ENCODE measurements around the gene DCDC2C.

Gene DCDC2C

DNA sequence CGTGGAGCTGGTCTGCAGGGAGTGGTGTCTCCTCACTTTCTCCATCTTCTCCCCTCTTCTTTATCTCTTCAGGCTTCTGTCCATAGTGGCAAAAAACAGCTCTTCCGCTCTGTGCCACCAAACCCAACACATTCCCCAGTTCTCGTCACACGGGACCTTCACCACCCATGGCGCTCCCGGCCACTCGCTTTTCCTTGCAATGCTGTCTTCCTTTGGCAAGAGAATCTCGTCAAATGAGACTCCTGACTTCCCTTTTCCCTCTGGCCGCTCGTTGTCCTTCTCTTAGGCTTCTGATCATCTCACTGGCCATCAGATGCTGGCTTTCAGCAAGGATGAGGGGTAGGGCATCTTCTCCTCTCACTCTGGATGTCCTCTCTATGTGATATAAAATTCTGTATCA is 72.9 kb downstream of the DCDC2C start:
- H3K79me1 ChIP-seq (replicated peaks; ENCODE audit: low read length, poor library complexity, severe bottlenecking): no peaks in the 10 kb centered on the region
- DNase-seq: no peak

DNA sequence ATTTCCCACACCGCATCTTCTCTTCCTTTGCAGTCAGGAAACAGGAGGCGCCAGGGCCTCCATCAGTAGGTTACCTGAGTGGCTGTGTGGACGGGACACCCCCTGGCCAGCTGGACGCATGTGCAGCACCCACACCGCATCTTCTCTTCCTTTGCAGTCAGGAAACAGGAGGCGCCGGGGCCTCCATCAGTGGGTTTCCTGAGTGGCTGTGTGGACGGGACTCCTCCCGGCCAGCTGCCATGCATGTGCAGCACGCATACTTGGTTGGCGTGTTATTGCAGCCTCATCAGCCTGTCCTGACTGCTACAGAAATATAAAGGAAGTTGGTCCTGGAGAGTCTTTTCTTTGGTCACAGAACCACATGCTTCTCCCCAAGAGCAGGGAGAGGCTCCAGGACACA is 74.6 kb downstream of the DCDC2C start:
- Histone ChIP-seq H3K27ac (ENCODE audit: low read length, poor library complexity, severe bottlenecking) (no peak overlapping the region), H3K4me2 (ENCODE audit: low read length, poor library complexity, severe bottlenecking) (no peak overlapping the region), H2BK5ac (ENCODE audit: low read depth, low read length, poor library complexity, severe bottlenecking) (no peak overlapping the region), H2AFZ (ENCODE audit: low read depth, low read length) (no peak overlapping the region), H3K4me3 (ENCODE audit: insufficient read depth in 1 of 2, low read depth in 1 of 2, low read length in 2 of 2) (no peak overlapping the region), H3K9ac (ENCODE audit: low read length) (no peak overlapping the region), H3K9me3 (ENCODE audit: control insufficient read depth, low read length) (no peaks in the 10 kb centered on the region), H2AK5ac (ENCODE audit: low read length, severe bottlenecking) (no peak overlapping the region), H2BK15ac (ENCODE audit: low read depth, poor library complexity, severe bottlenecking) (no peak overlapping the region), H3K23ac (ENCODE audit: low read length in 2 of 2) (no peak overlapping the region), H3K27me3 (ENCODE audit: control insufficient read depth in 1 of 2, insufficient read depth in 1 of 2, low read length in 2 of 2) (peaks cover 0 to 30% of the 10 kb centered on the region in 2 experiments), H4K91ac (ENCODE audit: low read length) (no peak overlapping the region), H3K18ac (ENCODE audit: low read depth in 1 of 2, low read length in 2 of 2) (no peak overlapping the region), H3K4me1 (ENCODE audit: control insufficient read depth, insufficient read depth, low read depth, low read length) (no peaks in the 10 kb centered on the region), H3K79me1 (replicated peaks; ENCODE audit: low read length, poor library complexity, severe bottlenecking) (no peaks in the 10 kb centered on the region), H4K8ac (ENCODE audit: low read length) (no peak overlapping the region), H2BK12ac (ENCODE audit: low read length in 2 of 2) (no peak overlapping the region), H3K36me3 (ENCODE audit: control insufficient read depth in 1 of 2, insufficient read depth in 2 of 2, low read depth in 1 of 2, low read length in 2 of 2) (no peaks in the 10 kb centered on the region), H3K4ac (ENCODE audit: low read depth in 1 of 2, low read length in 2 of 2) (no peak overlapping the region), H3K14ac (ENCODE audit: low read length in 2 of 2) (no peak overlapping the region), H2BK120ac (ENCODE audit: low read depth, low read length) (no peak overlapping the region)
- no peak for DNase-seq
- WGBS: 86% methylated on average over 11 of the region's 11 CpGs

More for the DNA sequence above, 72.9 kb downstream of the DCDC2C start:
- H2BK120ac ChIP-seq (ENCODE audit: low read depth, low read length): no peak overlapping the region
- H3K27me3 ChIP-seq (ENCODE audit: control insufficient read depth in 1 of 2, insufficient read depth in 1 of 2, low read length in 2 of 2): peaks cover 0 to 30% of the 10 kb centered on the region in 2 experiments
- no peak overlapping the region for H3K14ac ChIP-seq (ENCODE audit: low read length in 2 of 2)
- H3K4me3 ChIP-seq (ENCODE audit: insufficient read depth in 1 of 2, low read depth in 1 of 2, low read length in 2 of 2): no peak overlapping the region
- 78% methylated on average over 10 of the region's 10 CpGs for WGBS
- no peak overlapping the region for H2BK15ac ChIP-seq (ENCODE audit: low read depth, poor library complexity, severe bottlenecking)
- no peaks in the 10 kb centered on the region for H3K36me3 ChIP-seq (ENCODE audit: control insufficient read depth in 1 of 2, insufficient read depth in 2 of 2, low read depth in 1 of 2, low read length in 2 of 2)
- H3K23ac ChIP-seq (ENCODE audit: low read length in 2 of 2): no peak overlapping the region
- H3K9me3 ChIP-seq (ENCODE audit: control insufficient read depth, low read length): no peaks in the 10 kb centered on the region
- H3K18ac ChIP-seq (ENCODE audit: low read depth in 1 of 2, low read length in 2 of 2): no peak overlapping the region
- no peak overlapping the region for H3K27ac ChIP-seq (ENCODE audit: low read length, poor library complexity, severe bottlenecking)
- no peak overlapping the region for H3K4ac ChIP-seq (ENCODE audit: low read depth in 1 of 2, low read length in 2 of 2)
- H3K9ac ChIP-seq (ENCODE audit: low read length): no peak overlapping the region
- H2AFZ ChIP-seq (ENCODE audit: low read depth, low read length): no peak overlapping the region
- no peak overlapping the region for H4K91ac ChIP-seq (ENCODE audit: low read length)
- H2BK5ac ChIP-seq (ENCODE audit: low read depth, low read length, poor library complexity, severe bottlenecking): no peak overlapping the region
- H2BK12ac ChIP-seq (ENCODE audit: low read length in 2 of 2): no peak overlapping the region
- H4K8ac ChIP-seq (ENCODE audit: low read length): no peak overlapping the region
- H3K4me2 ChIP-seq (ENCODE audit: low read length, poor library complexity, severe bottlenecking): no peak overlapping the region
- H2AK5ac ChIP-seq (ENCODE audit: low read length, severe bottlenecking): no peak overlapping the region
- H3K4me1 ChIP-seq (ENCODE audit: control insufficient read depth, insufficient read depth, low read depth, low read length): no peaks in the 10 kb centered on the region

DNA sequence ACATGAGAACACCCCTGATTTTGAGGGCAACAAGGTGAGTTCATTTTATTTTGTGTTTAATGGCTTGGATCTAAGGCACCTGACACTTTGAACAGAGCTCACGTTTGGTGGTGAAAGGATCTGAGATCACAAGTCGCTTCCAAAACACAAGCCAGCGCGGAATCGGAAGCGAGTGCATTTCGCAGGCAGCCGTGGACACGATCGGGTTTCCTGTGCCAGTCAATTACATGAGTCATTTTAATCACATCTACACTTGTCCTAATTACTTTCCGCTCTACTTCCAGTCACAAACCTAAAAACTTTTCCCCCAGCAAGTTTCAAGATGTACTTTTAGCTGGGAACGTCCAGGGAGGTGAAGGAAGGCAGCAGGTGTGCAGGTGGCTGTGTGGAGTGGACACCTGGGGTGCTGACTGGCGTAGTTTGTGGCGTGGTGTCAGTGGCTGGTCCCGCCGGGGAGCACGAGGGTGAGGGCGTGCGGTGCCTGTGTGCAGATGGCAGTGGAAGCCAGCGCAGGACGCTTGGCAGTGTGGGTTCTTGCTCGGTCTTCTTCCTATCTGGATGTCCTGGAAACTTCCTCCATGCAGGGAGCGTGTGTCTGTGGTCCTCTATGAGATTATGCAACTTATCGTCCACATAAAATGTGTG is 75.6 kb downstream of the DCDC2C start:
- Histone ChIP-seq H3K4me2 (ENCODE audit: low read length, poor library complexity, severe bottlenecking) (no peak overlapping the region), H2BK5ac (ENCODE audit: low read depth, low read length, poor library complexity, severe bottlenecking) (no peak overlapping the region), H3K23ac (ENCODE audit: low read length in 2 of 2) (no peak overlapping the region), H3K4me1 (ENCODE audit: control insufficient read depth, insufficient read depth, low read depth, low read length) (no peaks in the 10 kb centered on the region), H3K9ac (ENCODE audit: low read length) (no peak overlapping the region), H2AK5ac (ENCODE audit: low read length, severe bottlenecking) (no peak overlapping the region), H2AFZ (ENCODE audit: low read depth, low read length) (no peak overlapping the region), H3K79me1 (replicated peaks; ENCODE audit: low read length, poor library complexity, severe bottlenecking) (no peaks in the 10 kb centered on the region), H2BK15ac (ENCODE audit: low read depth, poor library complexity, severe bottlenecking) (no peak overlapping the region), H2BK120ac (ENCODE audit: low read depth, low read length) (no peak overlapping the region), H2BK12ac (ENCODE audit: low read length in 2 of 2) (no peak overlapping the region), H4K8ac (ENCODE audit: low read length) (no peak overlapping the region), H3K9me3 (ENCODE audit: control insufficient read depth, low read length) (no peaks in the 10 kb centered on the region), H3K18ac (ENCODE audit: low read depth in 1 of 2, low read length in 2 of 2) (no peak overlapping the region), H3K27me3 (ENCODE audit: control insufficient read depth in 1 of 2, insufficient read depth in 1 of 2, low read length in 2 of 2) (peaks cover 0 to 30% of the 10 kb centered on the region in 2 experiments), H3K4me3 (ENCODE audit: insufficient read depth in 1 of 2, low read depth in 1 of 2, low read length in 2 of 2) (no peak overlapping the region), H3K27ac (ENCODE audit: low read length, poor library complexity, severe bottlenecking) (no peak overlapping the region), H3K36me3 (ENCODE audit: control insufficient read depth in 1 of 2, insufficient read depth in 2 of 2, low read depth in 1 of 2, low read length in 2 of 2) (no peaks in the 10 kb centered on the region), H4K91ac (ENCODE audit: low read length) (no peak overlapping the region), H3K4ac (ENCODE audit: low read depth in 1 of 2, low read length in 2 of 2) (no peak overlapping the region), H3K14ac (ENCODE audit: low read length in 2 of 2) (no peak overlapping the region)
- no peak for DNase-seq
- WGBS: 87% methylated on average over 23 of the region's 24 CpGs

DNA sequence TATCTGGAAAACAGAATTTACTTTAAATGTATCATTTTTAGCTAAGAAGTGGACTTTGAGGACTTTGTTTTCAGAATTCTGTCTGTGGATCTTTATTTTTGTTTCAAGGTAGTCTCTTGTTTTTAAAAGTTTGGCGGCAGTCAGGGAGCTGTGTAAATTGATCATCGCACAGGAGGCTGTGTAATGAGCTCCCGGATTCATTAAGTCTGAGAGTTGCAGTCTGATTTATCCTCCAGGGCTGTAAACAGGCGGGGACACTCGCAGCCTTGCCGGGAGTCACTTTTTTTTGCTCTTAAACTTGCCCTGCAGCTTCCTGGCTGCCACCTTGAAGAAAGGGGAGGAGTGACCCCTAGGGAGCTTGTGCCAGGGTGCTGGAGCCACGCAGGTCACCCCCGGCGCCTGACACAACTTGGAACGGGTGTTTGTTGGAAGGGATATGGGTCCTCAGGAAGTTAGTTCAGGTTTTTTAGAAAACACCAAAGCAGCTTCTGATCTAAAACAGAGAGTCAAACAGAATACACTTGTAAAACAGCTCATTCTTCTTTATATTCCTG is 76.2 kb downstream of the DCDC2C start:
- WGBS: 54% methylated on average over 7 of the region's 10 CpGs
- Histone ChIP-seq H3K79me1 (replicated peaks; ENCODE audit: low read length, poor library complexity, severe bottlenecking) (no peaks in the 10 kb centered on the region), H3K27ac (ENCODE audit: low read length, poor library complexity, severe bottlenecking) (no peak overlapping the region), H2BK5ac (ENCODE audit: low read depth, low read length, poor library complexity, severe bottlenecking) (no peak overlapping the region), H3K36me3 (ENCODE audit: control insufficient read depth in 1 of 2, insufficient read depth in 2 of 2, low read depth in 1 of 2, low read length in 2 of 2) (no peaks in the 10 kb centered on the region), H3K23ac (ENCODE audit: low read length in 2 of 2) (no peak overlapping the region), H3K9me3 (ENCODE audit: control insufficient read depth, low read length) (no peaks in the 10 kb centered on the region), H2BK120ac (ENCODE audit: low read depth, low read length) (no peak overlapping the region), H3K4me2 (ENCODE audit: low read length, poor library complexity, severe bottlenecking) (no peak overlapping the region), H2AK5ac (ENCODE audit: low read length, severe bottlenecking) (no peak overlapping the region), H2BK12ac (ENCODE audit: low read length in 2 of 2) (no peak overlapping the region), H4K91ac (ENCODE audit: low read length) (no peak overlapping the region), H4K8ac (ENCODE audit: low read length) (no peak overlapping the region), H3K9ac (ENCODE audit: low read length) (no peak overlapping the region), H3K14ac (ENCODE audit: low read length in 2 of 2) (no peak overlapping the region), H3K4me1 (ENCODE audit: control insufficient read depth, insufficient read depth, low read depth, low read length) (no peaks in the 10 kb centered on the region), H3K4ac (ENCODE audit: low read depth in 1 of 2, low read length in 2 of 2) (no peak overlapping the region), H3K18ac (ENCODE audit: low read depth in 1 of 2, low read length in 2 of 2) (no peak overlapping the region), H2BK15ac (ENCODE audit: low read depth, poor library complexity, severe bottlenecking) (no peak overlapping the region), H3K4me3 (ENCODE audit: insufficient read depth in 1 of 2, low read depth in 1 of 2, low read length in 2 of 2) (no peak overlapping the region), H2AFZ (ENCODE audit: low read depth, low read length) (no peak overlapping the region), H3K27me3 (ENCODE audit: control insufficient read depth in 1 of 2, insufficient read depth in 1 of 2, low read length in 2 of 2) (peaks cover 0 to 30% of the 10 kb centered on the region in 2 experiments)
- no peak for DNase-seq

Data from mesenchymal stem cell (in vitro differentiated cells and primary cell).